Parathyroid adenoma (tissue), 2 donors: ENCODE measurements around the gene SLC6A20.

Source experiments
- H2AFZ ChIP-seq: fragments of 300-600 bp; sonication (generic); one replicate; pipeline ENCODE4 v1.7.0; 2017; ENCODE audit warnings: antibody characterized with exemption, mild to moderate bottlenecking
- H3K27ac ChIP-seq: fragments of 300-600 bp; sonication (generic); one replicate; pipeline ENCODE4 v1.7.0; 2017
- H3K27me3 ChIP-seq: fragments of 300-600 bp; sonication (generic); one replicate; pipeline ENCODE4 v1.7.0; 2017; ENCODE audit warnings: low read length; ENCODE audit not compliant: control insufficient read depth, insufficient read depth
- H3K36me3 ChIP-seq: fragments of 300-600 bp; sonication (generic); one replicate; pipeline ENCODE4 v1.7.0; 2017; ENCODE audit warnings: low read length; ENCODE audit not compliant: control insufficient read depth, insufficient read depth
- H3K4me1 ChIP-seq: fragments of 300-600 bp; sonication (generic); one replicate; pipeline ENCODE4 v1.7.0; 2017; ENCODE audit warnings: control low read depth
- H3K4me2 ChIP-seq: fragments of 300-600 bp; sonication (generic); one replicate; pipeline ENCODE4 v1.7.0; 2017; ENCODE audit warnings: low read length
- H3K4me3 ChIP-seq: fragments of 300-600 bp; sonication (generic); one replicate; pipeline ENCODE4 v1.7.0; 2017; ENCODE audit warnings: low read depth, low read length
- H3K79me2 ChIP-seq: fragments of 300-600 bp; sonication (generic); one replicate; pipeline ENCODE4 v1.7.0; 2017; ENCODE audit warnings: control low read depth
- H3K9ac ChIP-seq: fragments of 300-600 bp; sonication (generic); one replicate; pipeline ENCODE4 v1.7.0; 2017; ENCODE audit warnings: mild to moderate bottlenecking
- H3K9me3 ChIP-seq: fragments of 300-600 bp; sonication (generic); one replicate; pipeline ENCODE4 v1.7.0; 2017; ENCODE audit warnings: low read length; ENCODE audit not compliant: control insufficient read depth
- TF ChIP-seq, protein P1 (sequence below): fragments of 300-600 bp; sonication (generic); IDR thresholded peaks from one replicate; pipeline ENCODE4 v1.7.0; 2017; ENCODE audit warnings: antibody characterized with exemption, mild to moderate bottlenecking
- donor health status: primary hyperparathyroidism.

The SLC6A20 gene

DNA sequence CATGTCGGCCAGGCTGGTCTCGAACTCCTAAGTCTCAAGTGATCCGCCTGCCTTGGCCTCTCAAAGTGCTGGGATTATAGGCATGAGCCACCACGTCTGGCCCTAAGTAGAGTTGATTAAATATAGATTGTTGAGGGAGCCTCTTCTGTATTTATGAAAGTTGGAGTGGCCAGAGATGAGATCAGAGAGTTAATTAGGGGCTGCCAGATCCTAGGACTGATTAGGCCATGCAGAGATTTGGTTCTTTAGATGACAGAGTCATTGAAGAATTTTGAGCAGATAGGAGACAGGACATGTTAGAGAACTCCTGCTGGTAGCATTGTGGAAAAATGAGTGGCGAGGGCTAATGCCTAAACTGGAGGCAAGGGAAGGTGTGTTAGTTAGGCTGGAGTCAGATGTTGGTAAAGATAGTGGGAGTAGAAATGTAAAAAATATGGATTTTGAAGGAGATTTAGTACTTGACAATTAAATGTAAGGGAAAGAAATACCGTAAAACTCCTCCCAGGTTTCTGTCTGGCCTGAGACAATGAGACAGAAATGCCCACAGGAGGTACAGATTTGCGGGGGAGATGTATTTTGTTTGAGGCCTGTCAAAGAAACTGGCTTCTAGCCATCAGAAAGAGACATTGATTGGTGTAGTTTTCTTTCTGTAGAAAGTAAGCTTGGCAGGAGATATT lies 83.8 kb downstream of the SLC6A20 start:
- Histone ChIP-seq H3K9ac (no peak overlapping the region), H3K36me3 (no peaks in the 10 kb centered on the region), H3K4me1 (no peaks in the 10 kb centered on the region), H3K9me3 (no peaks in the 10 kb centered on the region), H3K27me3 (no peaks in the 10 kb centered on the region), H3K4me2 (no peak overlapping the region), H3K79me2 (no peaks in the 10 kb centered on the region), H3K27ac (no peak overlapping the region), H3K4me3 (no peak overlapping the region), H2AFZ (no peak overlapping the region)
- TF ChIP-seq, protein P1, sequence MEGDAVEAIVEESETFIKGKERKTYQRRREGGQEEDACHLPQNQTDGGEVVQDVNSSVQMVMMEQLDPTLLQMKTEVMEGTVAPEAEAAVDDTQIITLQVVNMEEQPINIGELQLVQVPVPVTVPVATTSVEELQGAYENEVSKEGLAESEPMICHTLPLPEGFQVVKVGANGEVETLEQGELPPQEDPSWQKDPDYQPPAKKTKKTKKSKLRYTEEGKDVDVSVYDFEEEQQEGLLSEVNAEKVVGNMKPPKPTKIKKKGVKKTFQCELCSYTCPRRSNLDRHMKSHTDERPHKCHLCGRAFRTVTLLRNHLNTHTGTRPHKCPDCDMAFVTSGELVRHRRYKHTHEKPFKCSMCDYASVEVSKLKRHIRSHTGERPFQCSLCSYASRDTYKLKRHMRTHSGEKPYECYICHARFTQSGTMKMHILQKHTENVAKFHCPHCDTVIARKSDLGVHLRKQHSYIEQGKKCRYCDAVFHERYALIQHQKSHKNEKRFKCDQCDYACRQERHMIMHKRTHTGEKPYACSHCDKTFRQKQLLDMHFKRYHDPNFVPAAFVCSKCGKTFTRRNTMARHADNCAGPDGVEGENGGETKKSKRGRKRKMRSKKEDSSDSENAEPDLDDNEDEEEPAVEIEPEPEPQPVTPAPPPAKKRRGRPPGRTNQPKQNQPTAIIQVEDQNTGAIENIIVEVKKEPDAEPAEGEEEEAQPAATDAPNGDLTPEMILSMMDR: no peak

DNA sequence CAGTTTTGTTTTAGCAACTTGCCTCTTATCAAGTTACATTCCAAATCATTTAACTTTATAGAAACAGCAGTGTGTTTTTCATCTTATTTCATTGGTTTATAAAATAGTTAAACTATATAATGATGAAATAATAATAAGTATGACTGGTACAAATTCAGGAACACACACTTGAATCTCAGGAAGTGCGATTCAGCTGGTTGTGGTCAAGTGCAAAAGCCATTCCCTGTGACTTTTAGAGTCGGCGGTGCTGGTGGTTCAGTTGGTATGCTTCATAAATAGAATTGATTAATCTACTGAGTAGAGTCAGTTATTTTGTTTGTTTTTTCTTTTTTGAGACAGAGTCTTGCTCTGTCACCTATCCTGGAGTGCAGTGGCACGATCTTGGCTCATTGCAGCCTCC lies 84.4 kb downstream of the SLC6A20 start:
- Histone ChIP-seq H3K27ac (no peak overlapping the region), H3K9ac (no peak overlapping the region), H3K27me3 (no peaks in the 10 kb centered on the region), H3K4me3 (no peak overlapping the region), H2AFZ (no peak overlapping the region), H3K9me3 (no peaks in the 10 kb centered on the region), H3K4me1 (no peaks in the 10 kb centered on the region), H3K4me2 (no peak overlapping the region), H3K79me2 (no peaks in the 10 kb centered on the region), H3K36me3 (no peaks in the 10 kb centered on the region)
- TF ChIP-seq, protein P1: no peak

DNA sequence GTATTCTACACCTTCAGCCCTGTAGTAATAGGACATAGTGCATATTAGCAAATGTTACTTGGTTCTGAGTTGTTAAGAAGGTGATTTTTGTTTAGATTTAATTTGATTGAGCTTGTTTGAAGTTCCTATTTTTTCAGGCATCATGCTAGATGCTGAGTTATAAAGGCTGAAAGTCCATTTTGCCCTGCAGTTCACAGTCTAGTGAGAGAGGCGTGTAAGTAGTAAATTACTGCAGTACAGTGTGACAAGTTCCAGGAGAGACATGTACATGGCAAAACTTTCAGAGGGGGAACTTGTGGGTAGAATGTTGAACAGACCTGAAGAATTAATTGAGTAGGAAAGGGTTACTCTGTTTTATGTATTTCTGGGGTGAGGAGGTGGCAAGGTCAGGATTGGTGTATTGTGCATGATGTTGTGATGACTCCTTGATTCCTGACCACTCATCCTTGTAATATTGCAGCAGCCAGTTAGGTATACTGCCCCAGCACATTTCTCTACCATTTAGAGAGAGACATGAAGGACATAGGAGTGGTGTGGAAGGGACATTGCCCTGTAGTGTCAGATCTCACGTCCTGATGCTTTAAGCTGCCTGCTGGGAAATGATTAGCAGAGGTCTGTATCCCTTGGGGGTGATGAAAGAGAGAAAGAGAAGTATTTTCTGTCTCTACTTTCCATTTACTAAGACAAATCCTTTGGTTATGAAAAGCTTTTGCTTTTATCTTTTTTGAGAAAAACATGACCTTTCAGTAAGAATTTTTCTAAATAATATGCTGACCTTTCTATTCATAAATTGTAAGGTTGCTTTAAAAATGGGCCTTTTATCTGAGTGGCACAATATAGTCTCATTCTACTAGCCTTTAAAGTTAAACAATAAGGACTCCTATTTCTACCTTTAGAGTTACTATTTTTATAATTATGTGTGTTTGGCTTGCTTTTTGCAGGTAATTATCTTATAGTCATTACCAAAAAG lies 90.2 kb downstream of the SLC6A20 start:
- Histone ChIP-seq H3K4me2 (no peak overlapping the region), H3K27ac (no peak overlapping the region), H3K27me3 (no peaks in the 10 kb centered on the region), H3K4me3 (no peak overlapping the region), H2AFZ (no peak overlapping the region), H3K9ac (no peak overlapping the region), H3K4me1 (no peaks in the 10 kb centered on the region), H3K36me3 (no peaks in the 10 kb centered on the region), H3K9me3 (no peaks in the 10 kb centered on the region), H3K79me2 (peaks cover 6% of the 10 kb centered on the region)
- TF ChIP-seq, protein P1: no peak
